ENCODE measurements around the gene CTRL. TPM values are rescaled to one million over a fixed set of nuclear protein-coding genes. Genes with fewer than 3 reads are reported as not detected.

Gene CTRL
- total RNA-seq = 1 to 10 TPM in 1 of 2 donors, under 1 TPM in 1; 0.64 to 2.2 TPM

DNA sequence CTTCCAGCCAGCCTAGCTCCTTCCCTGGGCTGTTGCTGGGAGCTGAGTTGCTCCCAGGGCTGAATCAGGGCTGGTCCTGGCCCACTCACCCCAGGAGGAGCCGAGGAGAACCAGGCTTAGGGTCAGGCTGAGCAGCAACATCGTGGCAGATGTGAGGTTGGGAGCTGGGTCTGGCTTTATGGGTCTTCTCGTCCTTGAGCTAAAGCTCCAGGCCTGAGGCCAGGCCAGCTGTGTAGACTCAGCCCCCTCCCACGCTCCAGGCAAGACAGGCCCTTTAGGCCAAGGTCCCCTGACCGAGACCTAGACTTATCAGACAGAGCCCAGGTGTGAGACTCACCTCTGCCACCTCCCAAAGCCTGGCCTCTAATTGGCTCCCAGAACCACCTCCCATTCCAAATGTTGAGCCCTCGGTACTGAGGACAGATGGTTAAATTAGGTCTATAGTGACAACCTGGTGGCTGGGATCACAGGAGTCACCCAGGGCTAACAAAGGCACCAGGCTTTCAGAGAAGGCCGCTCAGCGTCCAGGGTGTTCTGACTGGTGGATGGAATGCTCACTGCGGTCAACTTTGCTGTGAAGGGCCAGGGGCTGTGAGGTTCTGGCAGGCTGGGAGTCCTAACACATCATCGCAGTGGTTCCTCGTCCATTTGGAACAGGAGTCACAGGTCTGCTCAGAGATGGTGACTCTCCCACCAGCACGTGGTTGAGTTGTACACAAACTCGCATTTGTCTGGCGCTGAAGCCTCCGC lies at the start of gene CTRL:
CTRL (minus strand) TSS at position 151 of the 750 bp plus-strand sequence; CDS start at position 141, 10 bp downstream.
- H3K27ac ChIP-seq = no peak within 1 kb of the TSS
- no peaks in the 10 kb centered on the region for H3K27me3 ChIP-seq
- intact Hi-C loops (cut with DNase I) = no loop called here
- H3K4me1 ChIP-seq = peaks cover 6% of the 10 kb centered on the region
- no peak within 1 kb of the TSS for H3K9ac ChIP-seq (ENCODE audit: low read depth in 2 of 2, low read length in 2 of 2)
- no peak for TF ChIP-seq CTCF (IDR thresholded peaks at IDR 0.05)
- H3K9me3 ChIP-seq = no peaks in the 10 kb centered on the region
- DNase-seq = no peak
- no peaks in the 10 kb centered on the region for H3K36me3 ChIP-seq
- no peak within 1 kb of the TSS for H3K4me3 ChIP-seq

- H3K4me3 ChIP-seq = no peak within 1 kb of the TSS
- no peak for DNase-seq
- no peak for TF ChIP-seq CTCF (IDR thresholded peaks at IDR 0.05)
- no peaks in the 10 kb centered on the region for H3K36me3 ChIP-seq
- intact Hi-C loops (cut with DNase I) = no loop called here
- no peak within 1 kb of the TSS for H3K9ac ChIP-seq (ENCODE audit: low read depth in 2 of 2, low read length in 2 of 2)
- H3K9me3 ChIP-seq = no peaks in the 10 kb centered on the region
- H3K27me3 ChIP-seq = no peaks in the 10 kb centered on the region
- H3K27ac ChIP-seq = no peak within 1 kb of the TSS
- peaks cover 7% of the 10 kb centered on the region for H3K4me1 ChIP-seq
These were observed 48.5 kb upstream of the CTRL start, which contains the start of gene DPEP3 for GRCh38 chr16:67979955-67980678. Gene DPEP3, minus strand, starts transcription at chr16:67980499. Its CDS starts 119 bp downstream, at chr16:67980380.

DNA sequence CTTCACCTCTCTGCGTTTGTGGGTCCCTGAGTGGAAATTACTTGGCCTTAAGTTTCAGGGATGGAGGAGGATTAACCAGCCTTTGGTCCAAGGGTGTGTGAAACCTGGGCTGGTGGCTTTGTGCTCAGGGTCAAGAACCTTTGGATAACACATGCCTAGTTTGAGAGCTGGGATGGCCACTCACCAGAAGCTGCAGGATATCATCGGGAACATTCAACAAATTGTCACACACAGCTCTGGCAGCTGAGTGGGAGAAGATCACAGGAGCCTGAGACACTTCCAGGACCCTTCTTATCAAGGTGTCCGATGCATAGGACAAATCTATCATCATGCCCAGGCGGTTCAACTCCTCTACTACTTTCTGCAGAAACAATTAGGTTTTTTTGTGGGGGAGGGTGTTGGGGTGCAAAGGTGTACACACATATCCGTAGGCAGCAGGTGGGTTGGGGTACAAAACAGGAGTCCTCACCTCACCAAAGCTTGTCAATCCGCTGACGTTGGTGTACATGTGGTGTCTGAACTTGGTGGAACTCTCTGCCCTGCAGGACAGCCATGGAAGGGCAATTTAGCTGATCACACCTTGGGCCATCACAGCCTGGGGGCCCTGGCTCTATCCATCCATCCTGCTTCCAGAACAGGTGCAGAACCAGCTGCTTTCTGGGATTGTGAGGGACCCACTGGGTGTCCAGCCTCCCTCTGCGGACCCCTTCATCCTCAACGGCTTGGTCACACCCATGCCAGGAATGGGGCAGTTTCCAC lies 46.0 kb upstream of the CTRL start:
- Histone ChIP-seq H3K9ac (ENCODE audit: low read depth in 2 of 2, low read length in 2 of 2) (no peak overlapping the region), H3K36me3 (no peaks in the 10 kb centered on the region), H3K9me3 (no peaks in the 10 kb centered on the region), H3K4me1 (no peaks in the 10 kb centered on the region), H3K4me3 (no peak overlapping the region), H3K27ac (no peak overlapping the region), H3K27me3 (no peaks in the 10 kb centered on the region)
- no peak for TF ChIP-seq CTCF (IDR thresholded peaks at IDR 0.05)
- intact Hi-C loops (cut with DNase I) = no loop called here
- DNase-seq = no peak

GRCh38 chr16:67977005-67977404 lies 45.3 kb upstream of the CTRL start:
- no peak for DNase-seq
- intact Hi-C loops (cut with DNase I) = no loop called here
- no peaks in the 10 kb centered on the region for H3K9me3 ChIP-seq
- no peaks in the 10 kb centered on the region for H3K27me3 ChIP-seq
- H3K4me3 ChIP-seq = no peak overlapping the region
- no peak overlapping the region for H3K27ac ChIP-seq
- H3K36me3 ChIP-seq = no peaks in the 10 kb centered on the region
- TF ChIP-seq CTCF (IDR thresholded peaks at IDR 0.05) = no peak
- H3K4me1 ChIP-seq = no peaks in the 10 kb centered on the region
- H3K9ac ChIP-seq (ENCODE audit: low read depth in 2 of 2, low read length in 2 of 2) = no peak overlapping the region

GRCh38 chr16:67976205-67976604 lies 44.5 kb upstream of the CTRL start:
- DNase-seq = no peak
- Histone ChIP-seq H3K4me1 (no peaks in the 10 kb centered on the region), H3K9ac (ENCODE audit: low read depth in 2 of 2, low read length in 2 of 2) (no peak overlapping the region), H3K4me3 (no peak overlapping the region), H3K9me3 (no peaks in the 10 kb centered on the region), H3K27ac (no peak overlapping the region), H3K36me3 (no peaks in the 10 kb centered on the region), H3K27me3 (no peaks in the 10 kb centered on the region)
- intact Hi-C loops (cut with DNase I) = no loop called here
- no peak for TF ChIP-seq CTCF (IDR thresholded peaks at IDR 0.05)

All from colonic mucosa (tissue), 4 donors.